Parathyroid adenoma (tissue), 2 donors: ENCODE results near the gene HEATR1.

Experiments
- H2AFZ ChIP-seq: fragments of 300-600 bp; sonication (generic); one replicate; pipeline ENCODE4 v1.7.0; 2017; ENCODE audit warnings: antibody characterized with exemption, mild to moderate bottlenecking
- H3K27ac ChIP-seq: fragments of 300-600 bp; sonication (generic); one replicate; pipeline ENCODE4 v1.7.0; 2017
- H3K27me3 ChIP-seq: fragments of 300-600 bp; sonication (generic); one replicate; pipeline ENCODE4 v1.7.0; 2017; ENCODE audit warnings: low read length; ENCODE audit not compliant: control insufficient read depth, insufficient read depth
- H3K36me3 ChIP-seq: fragments of 300-600 bp; sonication (generic); one replicate; pipeline ENCODE4 v1.7.0; 2017; ENCODE audit warnings: low read length; ENCODE audit not compliant: control insufficient read depth, insufficient read depth
- H3K4me1 ChIP-seq: fragments of 300-600 bp; sonication (generic); one replicate; pipeline ENCODE4 v1.7.0; 2017; ENCODE audit warnings: control low read depth
- H3K4me2 ChIP-seq: fragments of 300-600 bp; sonication (generic); one replicate; pipeline ENCODE4 v1.7.0; 2017; ENCODE audit warnings: low read length
- H3K4me3 ChIP-seq: fragments of 300-600 bp; sonication (generic); one replicate; pipeline ENCODE4 v1.7.0; 2017; ENCODE audit warnings: low read depth, low read length
- H3K79me2 ChIP-seq: fragments of 300-600 bp; sonication (generic); one replicate; pipeline ENCODE4 v1.7.0; 2017; ENCODE audit warnings: control low read depth
- H3K9ac ChIP-seq: fragments of 300-600 bp; sonication (generic); one replicate; pipeline ENCODE4 v1.7.0; 2017; ENCODE audit warnings: mild to moderate bottlenecking
- H3K9me3 ChIP-seq: fragments of 300-600 bp; sonication (generic); one replicate; pipeline ENCODE4 v1.7.0; 2017; ENCODE audit warnings: low read length; ENCODE audit not compliant: control insufficient read depth
- CTCF ChIP-seq: fragments of 300-600 bp; sonication (generic); IDR thresholded peaks from one replicate; pipeline ENCODE4 v1.7.0; 2017; ENCODE audit warnings: antibody characterized with exemption, mild to moderate bottlenecking
- donor health status: primary hyperparathyroidism.

HEATR1 gene

GRCh38 chr1:236622407-236622806, 18.1 kb upstream of the HEATR1 start:
- no peaks in the 10 kb centered on the region for H3K4me1 ChIP-seq
- peaks cover 6% of the 10 kb centered on the region for H3K9me3 ChIP-seq
- H2AFZ ChIP-seq: no peak overlapping the region
- H3K4me3 ChIP-seq: no peak overlapping the region
- no peak overlapping the region for H3K4me2 ChIP-seq
- TF ChIP-seq CTCF: no peak
- no peaks in the 10 kb centered on the region for H3K79me2 ChIP-seq
- H3K36me3 ChIP-seq: no peaks in the 10 kb centered on the region
- H3K27ac ChIP-seq: no peak overlapping the region
- H3K9ac ChIP-seq: no peak overlapping the region
- no peaks in the 10 kb centered on the region for H3K27me3 ChIP-seq

- H3K27me3 ChIP-seq: no peaks in the 10 kb centered on the region
- H3K4me3 ChIP-seq: no peak overlapping the region
- no peak overlapping the region for H2AFZ ChIP-seq
- H3K9me3 ChIP-seq: peaks cover 6% of the 10 kb centered on the region
- H3K4me2 ChIP-seq: no peak overlapping the region
- no peak for TF ChIP-seq CTCF
- no peaks in the 10 kb centered on the region for H3K36me3 ChIP-seq
- no peak overlapping the region for H3K9ac ChIP-seq
- H3K27ac ChIP-seq: no peak overlapping the region
- no peaks in the 10 kb centered on the region for H3K4me1 ChIP-seq
- no peaks in the 10 kb centered on the region for H3K79me2 ChIP-seq
Measured at GRCh38 chr1:236619398-236619797, 15.1 kb upstream of the HEATR1 start.

GRCh38 chr1:236618507-236618906, 14.2 kb upstream of the HEATR1 start:
- H3K79me2 ChIP-seq: no peaks in the 10 kb centered on the region
- H3K4me3 ChIP-seq: no peak overlapping the region
- no peak overlapping the region for H3K27ac ChIP-seq
- no peak overlapping the region for H3K4me2 ChIP-seq
- peaks cover 6% of the 10 kb centered on the region for H3K9me3 ChIP-seq
- no peaks in the 10 kb centered on the region for H3K36me3 ChIP-seq
- H2AFZ ChIP-seq: no peak overlapping the region
- no peak overlapping the region for H3K9ac ChIP-seq
- no peaks in the 10 kb centered on the region for H3K27me3 ChIP-seq
- TF ChIP-seq CTCF: no peak
- no peaks in the 10 kb centered on the region for H3K4me1 ChIP-seq

GRCh38 chr1:236615399-236616148, 11.3 kb upstream of the HEATR1 start:
- Histone ChIP-seq H3K4me1 (no peaks in the 10 kb centered on the region), H3K36me3 (no peaks in the 10 kb centered on the region), H2AFZ (no peak overlapping the region), H3K4me2 (no peak overlapping the region), H3K27ac (no peak overlapping the region), H3K27me3 (no peaks in the 10 kb centered on the region), H3K4me3 (no peak overlapping the region), H3K9ac (no peak overlapping the region), H3K79me2 (no peaks in the 10 kb centered on the region), H3K9me3 (no peaks in the 10 kb centered on the region)
- no peak for TF ChIP-seq CTCF

GRCh38 chr1:236612349-236612748, 8.0 kb upstream of the HEATR1 start:
- no peak overlapping the region for H3K9ac ChIP-seq
- no peaks in the 10 kb centered on the region for H3K27me3 ChIP-seq
- no peaks in the 10 kb centered on the region for H3K9me3 ChIP-seq
- no peaks in the 10 kb centered on the region for H3K79me2 ChIP-seq
- H3K4me1 ChIP-seq: no peaks in the 10 kb centered on the region
- no peak overlapping the region for H3K27ac ChIP-seq
- no peak overlapping the region for H2AFZ ChIP-seq
- H3K4me2 ChIP-seq: no peak overlapping the region
- no peak for TF ChIP-seq CTCF
- no peak overlapping the region for H3K4me3 ChIP-seq
- no peaks in the 10 kb centered on the region for H3K36me3 ChIP-seq
